KOPT-K1 (cell line): ENCODE data around the gene KCNIP2.

ENCODE experiments used
- H3K27ac ChIP-seq: fragments of 200-600 bp; sonication (generic); 2 replicates; pipeline ENCODE4 v1.5.1; 2016; ENCODE audit warnings: antibody characterized with exemption, mild to moderate bottlenecking, low read depth, low read length; ENCODE audit not compliant: poor library complexity, severe bottlenecking
- H3K36me3 ChIP-seq: fragments of 200-600 bp; sonication (generic); 2 replicates; pipeline ENCODE4 v1.5.1; 2017; ENCODE audit warnings: antibody characterized with exemption, mild to moderate bottlenecking, low read length, moderate library complexity; ENCODE audit not compliant: insufficient read depth
- H3K9me3 ChIP-seq: fragments of 200-600 bp; sonication (generic); 2 replicates; pipeline ENCODE4 v1.5.1; 2017; ENCODE audit warnings: antibody characterized with exemption, low read length, mild to moderate bottlenecking; ENCODE audit not compliant: insufficient read depth, poor library complexity, severe bottlenecking

KCNIP2 gene

DNA sequence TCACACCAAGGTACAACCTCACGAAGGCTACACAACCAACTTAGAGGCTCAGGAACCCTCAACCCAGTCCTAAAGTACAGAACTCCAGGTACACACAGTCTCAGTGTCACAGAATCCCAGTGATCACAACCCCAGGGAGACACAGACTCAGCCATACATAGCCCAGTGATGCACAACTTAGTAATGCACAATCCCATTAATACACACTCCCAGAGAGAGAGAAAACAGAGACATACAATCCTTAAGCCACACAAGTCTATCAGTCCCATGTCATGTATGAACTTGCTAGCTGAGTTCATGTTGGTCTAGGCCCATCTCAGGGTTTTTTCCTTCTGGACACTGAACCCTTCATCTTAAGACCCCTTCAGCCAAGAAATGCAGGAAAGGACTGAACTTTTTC, 4.6 kb downstream of the KCNIP2 start:
- H3K36me3 ChIP-seq, result no peaks in the 10 kb centered on the region
- no peak overlapping the region for H3K27ac ChIP-seq
- H3K9me3 ChIP-seq, result no peaks in the 10 kb centered on the region

DNA sequence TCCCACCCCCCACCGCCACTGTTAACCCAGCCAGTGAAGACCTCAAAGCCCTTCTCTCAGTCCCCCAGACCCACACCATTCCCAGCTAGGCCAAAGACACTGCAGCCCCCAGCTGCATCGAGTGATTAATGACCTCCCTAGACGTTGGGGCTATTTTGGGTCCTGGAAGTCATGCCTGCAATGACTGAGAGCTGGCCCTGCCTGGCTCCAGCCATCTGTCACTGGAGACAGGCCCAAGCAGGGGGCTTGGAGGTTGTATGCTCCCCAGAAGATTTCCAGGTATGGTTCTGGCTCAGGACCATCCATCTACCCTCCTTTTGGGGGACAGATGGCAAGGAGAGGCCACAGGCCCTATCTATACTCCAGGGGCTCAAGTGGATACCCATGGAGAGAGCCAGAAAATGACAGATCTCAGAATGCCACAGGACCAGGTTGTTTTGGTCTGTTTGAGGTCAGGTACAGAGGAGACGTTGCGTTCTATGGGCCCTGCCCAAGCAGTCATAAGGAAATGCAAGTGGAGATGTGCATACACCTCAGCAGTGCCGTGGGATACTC, 5.1 kb downstream of the KCNIP2 start:
- Histone ChIP-seq H3K27ac (no peak overlapping the region), H3K9me3 (no peaks in the 10 kb centered on the region), H3K36me3 (no peaks in the 10 kb centered on the region)

DNA sequence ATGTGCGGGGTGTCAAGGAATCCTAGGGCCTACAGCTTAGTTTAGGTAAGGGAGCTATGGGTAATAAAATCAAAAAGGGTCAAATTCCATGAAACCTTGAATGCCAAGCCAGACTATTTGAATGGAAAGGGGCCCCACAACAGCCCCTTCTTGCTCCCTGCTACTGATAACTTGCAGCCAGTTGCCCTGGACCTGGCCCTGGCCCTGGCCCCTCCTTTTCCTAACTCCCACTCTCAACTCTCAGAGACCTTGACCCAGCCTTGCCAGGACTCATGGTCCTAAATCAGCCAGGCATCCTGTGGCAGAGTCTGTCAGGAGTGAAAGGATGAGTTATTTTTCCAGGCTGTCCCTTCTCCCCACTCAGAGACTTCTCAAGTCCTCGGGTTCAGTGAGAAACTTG, 5.9 kb downstream of the KCNIP2 start:
- Histone ChIP-seq H3K36me3 (no peaks in the 10 kb centered on the region), H3K9me3 (no peaks in the 10 kb centered on the region), H3K27ac (no peak overlapping the region)

DNA sequence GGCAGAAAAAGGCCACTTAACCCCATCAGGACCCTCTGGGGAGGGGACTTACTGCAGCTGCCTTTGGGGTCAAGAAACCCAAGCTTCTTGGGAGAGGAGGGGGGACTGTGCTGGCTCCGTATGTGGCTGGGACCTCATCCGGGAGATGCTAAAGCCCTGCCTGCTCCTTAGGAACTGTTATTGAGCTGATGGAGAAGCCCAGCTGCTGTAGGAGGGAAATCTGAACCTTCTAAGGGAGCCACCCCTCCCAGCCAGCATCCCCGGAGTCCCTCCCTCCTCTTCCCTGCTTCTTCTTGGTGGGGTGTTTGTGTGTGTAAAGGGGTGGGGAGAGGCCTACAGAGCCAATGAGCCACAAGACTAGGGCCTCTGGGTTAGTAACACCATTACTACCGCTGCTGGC, 8.2 kb downstream of the KCNIP2 start:
- Histone ChIP-seq H3K36me3 (no peaks in the 10 kb centered on the region), H3K27ac (no peak overlapping the region)

DNA sequence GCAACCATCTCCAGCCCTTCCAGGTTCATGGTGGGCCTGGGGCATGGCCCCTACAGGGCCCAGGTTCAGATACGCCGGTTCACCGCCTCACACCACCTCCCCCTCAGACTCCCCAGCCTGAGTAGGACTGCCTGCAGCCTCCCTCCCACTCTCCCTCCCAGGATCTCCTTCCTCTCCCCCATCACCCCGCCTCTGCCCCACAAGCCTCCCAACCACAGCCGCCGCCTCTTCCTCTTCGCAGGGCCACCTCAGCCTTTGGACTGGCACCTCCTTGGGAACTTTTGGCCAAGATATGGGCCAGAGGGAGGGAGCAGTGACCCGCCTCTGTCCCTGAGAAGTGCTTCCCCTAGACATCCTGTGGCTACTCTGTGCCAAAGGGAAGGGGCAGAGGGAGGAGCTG, 9.3 kb downstream of the KCNIP2 start:
- no peaks in the 10 kb centered on the region for H3K9me3 ChIP-seq
- H3K36me3 ChIP-seq, result no peaks in the 10 kb centered on the region
- H3K27ac ChIP-seq, result peak overlapping the region; percentile 52

More for the DNA sequence above, 8.2 kb downstream of the KCNIP2 start:
- no peaks in the 10 kb centered on the region for H3K9me3 ChIP-seq

DNA sequence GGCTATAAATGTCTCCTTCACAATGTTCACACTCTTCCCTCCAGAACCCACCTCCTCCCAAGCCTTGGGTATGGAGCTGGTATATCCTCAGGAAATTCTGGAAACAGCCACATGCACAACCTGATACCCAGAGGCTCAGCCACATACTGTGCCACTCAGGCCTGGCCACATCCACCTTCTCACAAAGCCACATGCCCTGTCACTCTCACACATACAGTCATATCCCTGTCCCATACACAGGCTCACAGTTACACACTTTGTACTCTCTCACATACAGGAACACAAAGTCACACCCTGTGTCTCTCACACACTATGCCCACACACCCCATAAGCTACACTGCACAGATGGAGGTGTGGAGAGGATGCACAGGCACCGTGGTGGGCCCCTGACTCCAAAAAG, 10.1 kb downstream of the KCNIP2 start:
- Histone ChIP-seq H3K36me3 (no peaks in the 10 kb centered on the region), H3K9me3 (no peaks in the 10 kb centered on the region), H3K27ac (peak overlapping the region; percentile 52)

DNA sequence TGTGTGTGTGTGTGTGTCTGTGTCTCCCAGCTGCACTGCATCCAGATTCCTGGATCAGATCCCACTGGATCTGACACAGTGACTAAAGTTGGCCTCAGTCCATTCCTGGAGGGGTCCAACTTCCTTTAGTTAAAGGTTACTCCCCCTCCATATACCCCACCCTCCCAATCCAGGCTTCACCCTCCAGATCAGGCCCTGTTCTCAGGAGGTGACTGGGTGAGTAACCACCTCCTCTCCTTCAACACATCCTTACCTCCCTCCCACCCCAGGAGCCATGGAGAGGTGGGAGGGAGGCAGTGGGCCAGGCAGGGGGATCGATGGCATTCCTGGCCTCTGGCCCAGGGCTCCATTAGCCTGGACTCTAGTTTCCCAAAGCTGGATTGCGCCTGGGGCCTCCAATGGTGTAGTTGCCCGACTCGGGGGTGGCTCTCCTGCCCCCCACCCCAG, 11.3 kb downstream of the KCNIP2 start:
- H3K27ac ChIP-seq, result no peak overlapping the region
- no peaks in the 10 kb centered on the region for H3K36me3 ChIP-seq
- H3K9me3 ChIP-seq, result no peaks in the 10 kb centered on the region

DNA sequence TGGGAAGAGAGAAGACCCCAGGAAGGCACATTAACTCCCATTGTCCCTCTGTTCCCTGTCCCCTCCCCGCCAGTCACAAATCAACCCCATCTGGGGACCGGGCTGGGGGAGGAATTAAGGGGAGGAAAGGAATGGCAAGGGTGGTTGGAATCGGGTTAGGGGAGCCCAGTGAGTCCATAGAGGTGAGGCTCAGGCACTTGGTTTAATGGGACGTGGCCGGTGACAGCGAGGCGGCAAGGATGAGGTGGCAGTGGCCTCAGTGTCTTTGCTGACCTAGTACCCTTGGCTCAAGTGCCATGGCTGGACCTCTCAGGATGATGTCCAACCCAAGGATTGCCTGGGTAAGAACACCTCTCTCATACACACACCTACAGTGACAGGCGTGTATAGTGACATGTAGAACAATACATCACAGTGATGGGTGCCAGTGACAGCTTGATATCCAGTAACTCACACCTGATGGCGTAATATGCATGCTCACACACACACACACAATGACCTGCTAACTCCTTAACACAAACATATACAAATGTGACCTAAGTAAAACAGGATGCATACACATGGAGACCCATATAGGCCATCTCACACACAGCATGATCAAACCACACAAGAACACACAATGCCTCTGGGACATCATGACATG, 12.3 kb downstream of the KCNIP2 start:
- Histone ChIP-seq H3K36me3 (no peaks in the 10 kb centered on the region), H3K27ac (peak overlapping the region; percentile 67), H3K9me3 (no peaks in the 10 kb centered on the region)

DNA sequence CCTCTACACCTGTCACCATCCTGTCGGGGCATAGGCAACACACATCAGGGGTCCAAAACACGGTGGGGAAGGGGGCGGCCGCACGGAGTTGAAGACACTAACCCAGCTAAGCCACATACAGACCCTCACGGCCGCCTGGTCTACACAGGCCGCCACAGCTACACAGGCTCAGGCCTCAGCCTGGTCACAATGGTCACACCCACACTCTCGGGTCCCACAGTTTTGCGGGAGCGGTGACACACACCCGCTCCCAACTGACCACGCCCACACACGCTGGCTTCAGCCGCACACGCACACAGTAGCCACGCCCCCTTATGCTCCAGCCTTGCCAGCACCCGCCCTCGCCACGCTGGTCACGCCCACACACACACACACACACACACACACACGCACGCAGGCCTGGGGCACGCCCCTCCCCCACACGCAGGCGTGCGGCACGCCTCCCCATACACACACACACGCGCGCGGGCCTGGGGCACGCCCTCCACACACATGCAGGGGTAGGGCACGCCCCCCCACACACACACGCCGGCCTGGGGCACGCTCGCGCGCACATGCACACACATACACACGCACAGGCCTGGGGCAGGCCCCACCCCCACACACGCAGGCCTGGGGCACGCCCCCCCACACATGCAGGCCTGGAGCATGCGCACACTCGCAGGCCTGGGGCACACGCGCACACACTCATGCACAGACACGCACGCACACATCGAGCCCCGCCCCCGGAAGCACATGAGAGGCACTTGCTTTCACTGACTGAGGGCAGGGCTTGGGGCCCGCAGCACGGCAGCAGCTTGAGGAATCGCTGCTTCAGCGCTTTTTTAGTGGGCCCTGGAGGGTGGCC, 13.1 kb downstream of the KCNIP2 start:
- H3K36me3 ChIP-seq, result no peaks in the 10 kb centered on the region
- peak overlapping the region; percentile 67 for H3K27ac ChIP-seq
- no peaks in the 10 kb centered on the region for H3K9me3 ChIP-seq

DNA sequence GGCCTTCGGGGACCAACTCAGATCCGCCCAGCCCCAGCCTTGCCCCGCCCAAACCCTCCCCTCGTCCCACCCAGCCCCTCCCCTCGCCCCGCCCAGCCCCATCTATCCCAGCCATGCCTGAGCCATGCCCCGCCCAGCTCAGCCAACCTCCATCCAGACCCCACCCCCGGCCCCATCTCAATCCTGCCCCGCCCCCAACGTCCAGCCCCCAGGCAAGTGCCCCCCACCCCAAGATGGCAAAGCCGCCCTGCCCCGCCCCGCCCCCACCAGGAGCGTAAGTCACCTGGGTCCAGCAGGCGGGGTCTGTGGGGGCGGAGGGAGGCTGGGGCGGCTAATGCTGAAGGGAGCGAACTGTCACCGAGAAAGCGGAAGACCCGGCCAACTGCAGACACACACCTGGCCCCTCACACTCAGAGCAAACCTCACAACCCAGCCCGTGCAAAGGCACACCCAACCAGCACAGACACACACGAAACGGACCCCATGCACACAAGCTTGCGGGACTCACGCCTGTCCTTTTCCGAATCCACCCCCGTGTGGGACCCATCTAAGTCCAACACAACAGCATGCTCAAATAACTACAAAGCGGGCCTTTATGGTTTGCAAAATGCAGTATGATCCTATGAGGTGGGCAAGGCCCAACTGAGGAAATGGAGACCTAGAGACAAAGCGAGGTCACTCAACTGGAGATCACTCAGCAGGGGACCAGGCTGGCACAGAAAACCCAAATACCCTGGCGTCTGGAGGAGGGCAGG, 13.9 kb downstream of the KCNIP2 start:
- H3K36me3 ChIP-seq, result no peaks in the 10 kb centered on the region
- H3K9me3 ChIP-seq, result no peaks in the 10 kb centered on the region
- H3K27ac ChIP-seq, result peak overlapping the region; percentile 67

DNA sequence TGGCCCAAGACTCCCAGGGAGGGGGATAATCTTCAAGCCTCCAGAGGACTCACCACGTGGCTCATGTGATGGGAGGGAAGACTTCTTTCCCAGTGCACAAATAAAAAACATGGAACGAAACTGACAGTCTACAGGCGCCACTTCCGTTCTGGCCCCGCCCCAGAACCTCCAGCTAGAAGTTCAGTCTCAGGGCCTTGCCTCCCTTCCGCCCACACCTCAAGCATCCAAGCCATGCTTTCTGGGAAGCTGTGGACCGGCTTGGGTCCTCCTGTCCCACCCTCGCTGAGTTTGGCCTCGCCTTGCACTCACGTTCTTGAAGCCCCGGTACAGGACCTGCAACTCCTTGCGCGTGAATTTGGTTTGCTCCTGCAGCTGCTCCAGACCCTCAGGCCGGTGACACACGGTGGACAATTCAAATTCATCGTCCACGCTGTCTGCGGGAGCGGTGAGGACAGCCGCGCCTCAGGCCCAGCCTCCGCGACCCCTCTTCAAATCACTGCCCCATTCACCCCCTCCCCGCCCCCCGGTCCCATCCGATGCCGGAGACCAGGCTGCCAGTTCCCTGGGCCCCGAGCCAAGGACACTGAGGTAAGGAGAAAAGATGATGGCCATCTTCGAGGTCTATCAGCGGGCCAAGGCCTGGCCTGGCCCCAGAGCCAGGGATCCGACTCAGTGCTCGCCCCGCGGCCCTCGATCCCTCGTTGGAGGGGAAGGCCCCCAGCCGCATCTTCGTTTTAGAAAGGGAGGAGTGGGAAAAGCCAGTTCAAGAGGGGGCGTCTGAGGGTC, 14.6 kb downstream of the KCNIP2 start:
- H3K27ac ChIP-seq, result no peak overlapping the region
- no peaks in the 10 kb centered on the region for H3K36me3 ChIP-seq
- no peaks in the 10 kb centered on the region for H3K9me3 ChIP-seq

DNA sequence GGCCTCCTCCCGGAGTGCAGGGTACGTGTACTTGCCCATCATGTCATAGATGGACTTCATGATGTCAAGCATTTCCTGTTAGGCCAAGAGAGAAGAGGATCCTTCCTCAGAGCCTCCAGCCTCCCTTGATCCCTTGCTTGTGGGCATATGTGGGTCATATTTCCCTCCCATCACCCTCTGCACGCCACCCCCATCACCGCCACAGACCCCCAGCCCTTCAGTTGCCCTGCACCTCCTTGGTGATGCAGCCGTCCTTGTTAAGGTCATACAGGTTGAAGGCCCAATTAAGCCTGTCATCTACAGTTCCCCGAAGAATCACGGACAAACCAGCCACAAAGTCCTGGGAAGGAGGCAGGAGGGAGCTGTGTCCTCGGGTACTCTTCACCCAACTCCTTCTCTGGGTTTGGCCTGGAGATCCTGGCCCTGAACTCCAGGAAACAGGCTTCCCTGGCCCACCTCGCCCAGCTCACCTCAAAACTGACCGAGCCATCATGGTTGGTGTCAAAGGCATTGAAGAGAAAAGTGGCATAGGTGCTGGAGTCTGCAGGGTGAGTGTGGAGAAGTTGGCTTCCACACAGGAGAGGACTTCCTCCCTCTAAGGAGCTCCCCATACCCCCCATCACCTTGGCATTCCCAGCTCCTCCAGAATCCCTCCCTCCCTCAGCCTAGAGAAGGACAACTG, 15.5 kb downstream of the KCNIP2 start:
- Histone ChIP-seq H3K27ac (no peak overlapping the region), H3K9me3 (no peaks in the 10 kb centered on the region), H3K36me3 (no peaks in the 10 kb centered on the region)

DNA sequence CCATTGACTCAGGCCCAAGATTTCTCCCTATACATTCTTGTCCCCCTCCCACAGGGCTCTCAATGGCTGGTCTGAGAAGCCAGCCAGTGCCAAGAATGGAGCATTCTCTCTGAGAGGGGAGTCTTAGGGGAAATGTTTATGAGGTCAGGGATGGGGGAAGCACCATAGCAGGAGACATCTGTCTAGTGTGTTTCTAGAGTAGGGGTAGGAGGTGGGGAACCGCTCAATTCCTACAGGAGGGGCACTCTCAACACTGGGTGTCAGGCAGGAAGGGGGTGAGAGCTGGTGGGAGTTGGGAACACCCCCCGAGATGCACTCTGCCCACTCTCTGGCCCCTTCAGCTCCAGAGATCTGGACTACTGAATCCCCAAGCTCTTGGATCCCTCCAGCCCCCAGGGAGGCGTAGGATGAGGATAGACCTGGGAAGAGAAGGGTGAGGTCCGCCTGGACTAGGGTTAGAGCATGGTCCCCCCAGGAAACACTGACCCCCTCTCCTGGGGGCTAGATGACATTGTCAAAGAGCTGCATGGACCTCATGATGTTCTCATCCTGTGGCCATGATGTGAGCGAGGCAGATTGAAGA, 16.7 kb downstream of the KCNIP2 start:
- Histone ChIP-seq H3K36me3 (no peaks in the 10 kb centered on the region), H3K9me3 (no peaks in the 10 kb centered on the region), H3K27ac (no peak overlapping the region)

DNA sequence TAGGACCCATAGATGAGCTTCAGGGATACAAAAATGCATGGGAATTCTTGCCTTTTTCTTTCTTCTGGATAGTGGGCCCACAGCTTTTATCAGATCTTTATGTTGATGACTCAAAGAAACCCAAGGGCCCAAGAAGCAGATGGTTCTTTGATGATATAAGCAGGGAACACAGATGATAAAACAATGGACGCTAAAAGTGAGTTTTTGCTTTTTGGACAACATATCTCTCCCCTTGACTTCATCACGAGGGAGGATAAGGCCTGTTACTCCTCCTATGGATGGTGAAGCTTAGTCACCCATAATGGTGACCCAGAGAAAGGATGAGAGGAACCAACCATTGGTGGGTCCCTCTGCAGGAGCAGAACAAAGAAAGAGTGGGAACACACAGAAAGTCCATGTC, 18.9 kb downstream of the KCNIP2 start:
- no peaks in the 10 kb centered on the region for H3K9me3 ChIP-seq
- no peaks in the 10 kb centered on the region for H3K36me3 ChIP-seq
- no peak overlapping the region for H3K27ac ChIP-seq
